Aorta (tissue), 5 donors: ENCODE results near the gene PRICKLE4. TPM values are rescaled to one million over a fixed set of nuclear protein-coding genes. Genes with fewer than 3 reads are reported as not detected.

Experiments used
- ATAC-seq: fragments of 200-7000 bp; cut with Tn5 transposase; one replicate; pipeline ENCODE4 v1.9.1; 2022; ENCODE audit warnings: moderate library complexity; ENCODE audit not compliant: low FRiP score
- DNase-seq, 2 donors: peaks; one replicate each; pipeline ENCODE4 v3.0.0-alpha.2; 2020
- H3K27ac ChIP-seq, 2 donors: one replicate each; pipeline ENCODE4 v1.5.1; 2013; ENCODE audit warnings: low read length in 2 of 2, mild to moderate bottlenecking in 2 of 2, moderate library complexity in 2 of 2, control low read depth in 1 of 2, inconsistent platforms in 1 of 2, low read depth in 1 of 2
- H3K27me3 ChIP-seq, 2 donors: one replicate each; pipeline ENCODE4 v1.6.1; 2013; ENCODE audit warnings: control low read depth in 1 of 2, low read length in 1 of 2, mild to moderate bottlenecking in 1 of 2, moderate library complexity in 1 of 2; ENCODE audit not compliant: insufficient read depth in 2 of 2, control insufficient read depth in 1 of 2
- H3K36me3 ChIP-seq, 2 donors: one replicate each; pipeline ENCODE4 v1.6.1; 2013; ENCODE audit warnings: control low read depth in 1 of 2, low read length in 1 of 2, mild to moderate bottlenecking in 1 of 2; ENCODE audit not compliant: insufficient read depth in 2 of 2, control insufficient read depth in 1 of 2
- H3K4me1 ChIP-seq, 2 donors: one replicate each; pipeline ENCODE4 v1.6.1; 2013; ENCODE audit warnings: low read length in 2 of 2, control low read depth in 1 of 2, mild to moderate bottlenecking in 1 of 2, moderate library complexity in 1 of 2; ENCODE audit not compliant: insufficient read depth in 2 of 2, control insufficient read depth in 1 of 2
- H3K4me3 ChIP-seq, 2 donors: one replicate each; pipeline ENCODE4 v1.5.1; 2013; ENCODE audit warnings: low read length in 2 of 2, control low read depth in 1 of 2, mild to moderate bottlenecking in 1 of 2
- H3K9me3 ChIP-seq: one replicate; pipeline ENCODE4 v1.6.1; 2013; ENCODE audit warnings: mild to moderate bottlenecking, low read length; ENCODE audit not compliant: control insufficient read depth
- WGBS, 2 donors: extraction: QIAGEN DNeasy Blood & Tissue Kit; methylation state at CpG; one replicate each; pipeline ENCODE4 v1.1.7; 2013; 5-methylcytosine and 5-hydroxymethylcytosine counted together
- intact Hi-C, 2 donors: fragments of 100-400 bp; cut with DNase I; formaldehyde crosslinking; loops; one replicate each; pipeline versions ENCODE4 v1.14.2 to v1.15.0; 2022
- polyA plus RNA-seq, 2 donors: library from polyadenylated mRNA; stranded (reverse); fragments of 200-250 nt; gene quantifications; one replicate each; pipeline ENCODE4 v1.2.3, GENCODE V29; 2013
- total RNA-seq, 2 donors: library from RNA; stranded (reverse); fragmentation: NEBNext Ultra II Directional; extraction: Animal tissue kit (Norgen Biotek cat#: 25700); gene quantifications; one replicate each; pipeline ENCODE4 v1.2.1, GENCODE V29; 2021
- donor health status: healthy with polysubstance abuse.
- donor health status: Bipolar disorder and iron deficiency.
- donor health status: DM: no; HTN: no; CAD: no.
- donor health status: DM: no; HTN: no; CAD: no.
- donor health status: DM: yes; HTN: yes; CAD: no.

Gene PRICKLE4
- total and polyA plus RNA-seq, 4 donors = 0.61 to 8.8 (median 2.5) TPM

DNA sequence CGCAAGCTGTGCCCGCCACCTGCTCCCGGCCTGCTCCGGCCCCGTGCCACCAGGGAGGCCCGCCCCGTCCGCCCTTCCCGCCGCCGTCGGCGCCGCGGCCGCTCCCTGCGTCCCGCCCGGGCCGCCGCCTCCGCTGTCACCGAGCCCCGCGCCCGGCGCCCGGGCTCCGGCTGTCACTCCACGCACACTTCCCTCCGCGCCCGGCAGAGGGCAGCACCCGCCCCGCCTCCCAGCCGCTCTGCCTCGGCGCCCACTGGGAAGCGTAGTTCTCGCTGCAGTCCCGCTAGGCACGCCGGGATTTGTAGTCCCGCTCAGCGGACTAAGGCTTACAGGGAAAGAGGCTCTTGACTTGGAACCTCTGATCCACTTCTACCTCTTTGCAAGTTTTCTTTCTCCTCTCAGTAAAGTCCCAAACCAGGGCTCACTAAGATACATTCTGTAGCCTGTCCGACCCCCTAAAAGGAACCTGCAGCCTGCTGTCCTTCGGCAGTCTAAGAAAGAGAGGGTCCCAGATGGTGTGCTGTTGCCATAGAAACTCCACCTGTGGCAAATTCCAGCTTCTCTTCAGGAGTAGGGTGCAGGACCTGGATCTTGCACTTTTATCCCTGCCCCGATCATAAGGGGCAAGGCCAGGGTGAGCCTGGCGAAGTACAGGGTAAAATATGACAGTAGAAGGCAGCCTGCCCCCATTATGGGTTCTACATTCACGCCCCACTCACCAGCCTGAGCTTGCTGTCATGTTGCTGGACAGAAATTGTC, 45.0 kb upstream of the PRICKLE4 start, which contains the start of gene TFEB:
TSS of gene TFEB (minus strand) at position 182 of the 759 bp plus-strand sequence. CDS start 44,395 bp downstream, outside the sequence.
- ATAC-seq (peak; percentile 92), DNase-seq (peak; percentile 97 to 99)
- WGBS, 2 donors = 7 to 8% methylated on average over 50 of the region's 50 CpGs
- no peaks in the 10 kb centered on the region for H3K36me3 ChIP-seq
- peak within 1 kb of the TSS; percentile 54 to 87 for H3K4me3 ChIP-seq
- no peaks in the 10 kb centered on the region for H3K4me1 ChIP-seq
- intact Hi-C loops = loop anchor here in 1 of 2 donors (1.0 to 2.0 kb wide), 2 partner anchors 29 to 45 kb away; partner anchors contain the start of gene PRICKLE4
- no peaks in the 10 kb centered on the region for H3K9me3 ChIP-seq
- H3K27me3 ChIP-seq = no peaks in the 10 kb centered on the region
- peak within 1 kb of the TSS; percentile 46 to 87 for H3K27ac ChIP-seq

- H3K36me3 ChIP-seq = no peaks in the 10 kb centered on the region
- no peaks in the 10 kb centered on the region for H3K9me3 ChIP-seq
- intact Hi-C loops = no loop called here
- no peak overlapping the region for H3K27ac ChIP-seq
- no peaks in the 10 kb centered on the region for H3K27me3 ChIP-seq
- WGBS, 2 donors = 65 to 71% methylated on average over 6 of the region's 6 CpGs
- no peak overlapping the region for H3K4me3 ChIP-seq
- DNase-seq (peak in 1 of 2 donors; percentile 44), ATAC-seq (no peak)
- H3K4me1 ChIP-seq = no peaks in the 10 kb centered on the region
Measured at GRCh38 chr6:41736186-41736733, 44.3 kb upstream of the PRICKLE4 start.

- Histone ChIP-seq H3K4me3 (no peak overlapping the region), H3K4me1 (no peaks in the 10 kb centered on the region), H3K27me3 (no peaks in the 10 kb centered on the region), H3K9me3 (no peaks in the 10 kb centered on the region), H3K36me3 (no peaks in the 10 kb centered on the region), H3K27ac (no peak overlapping the region)
- intact Hi-C loops = no loop called here
- DNase-seq = peak in 1 of 2 donors; percentile 42
- 88 to 90% methylated on average over 13 of the region's 13 CpGs for WGBS, 2 donors
- no peak for ATAC-seq
Measured at GRCh38 chr6:41736800-41737555, 43.6 kb upstream of the PRICKLE4 start.

GRCh38 chr6:41737591-41738130, 42.9 kb upstream of the PRICKLE4 start:
- intact Hi-C loops = no loop called here
- Histone ChIP-seq H3K27me3 (no peaks in the 10 kb centered on the region), H3K36me3 (no peaks in the 10 kb centered on the region), H3K9me3 (no peaks in the 10 kb centered on the region), H3K4me1 (no peaks in the 10 kb centered on the region), H3K4me3 (no peak overlapping the region), H3K27ac (no peak overlapping the region)
- 90 to 92% methylated on average over 6 of the region's 6 CpGs for WGBS, 2 donors
- ATAC-seq (no peak), DNase-seq (peak in 1 of 2 donors; percentile 22)

GRCh38 chr6:41739041-41739440, 41.5 kb upstream of the PRICKLE4 start:
- Histone ChIP-seq H3K4me1 (no peaks in the 10 kb centered on the region), H3K27me3 (no peaks in the 10 kb centered on the region), H3K36me3 (no peaks in the 10 kb centered on the region), H3K9me3 (no peaks in the 10 kb centered on the region), H3K27ac (no peak overlapping the region), H3K4me3 (no peak overlapping the region)
- ATAC-seq (no peak), DNase-seq (peak in 1 of 2 donors; percentile 3)
- WGBS, 2 donors = 57 to 62% methylated on average over 4 of the region's 4 CpGs
- intact Hi-C loops = no loop called here

DNA sequence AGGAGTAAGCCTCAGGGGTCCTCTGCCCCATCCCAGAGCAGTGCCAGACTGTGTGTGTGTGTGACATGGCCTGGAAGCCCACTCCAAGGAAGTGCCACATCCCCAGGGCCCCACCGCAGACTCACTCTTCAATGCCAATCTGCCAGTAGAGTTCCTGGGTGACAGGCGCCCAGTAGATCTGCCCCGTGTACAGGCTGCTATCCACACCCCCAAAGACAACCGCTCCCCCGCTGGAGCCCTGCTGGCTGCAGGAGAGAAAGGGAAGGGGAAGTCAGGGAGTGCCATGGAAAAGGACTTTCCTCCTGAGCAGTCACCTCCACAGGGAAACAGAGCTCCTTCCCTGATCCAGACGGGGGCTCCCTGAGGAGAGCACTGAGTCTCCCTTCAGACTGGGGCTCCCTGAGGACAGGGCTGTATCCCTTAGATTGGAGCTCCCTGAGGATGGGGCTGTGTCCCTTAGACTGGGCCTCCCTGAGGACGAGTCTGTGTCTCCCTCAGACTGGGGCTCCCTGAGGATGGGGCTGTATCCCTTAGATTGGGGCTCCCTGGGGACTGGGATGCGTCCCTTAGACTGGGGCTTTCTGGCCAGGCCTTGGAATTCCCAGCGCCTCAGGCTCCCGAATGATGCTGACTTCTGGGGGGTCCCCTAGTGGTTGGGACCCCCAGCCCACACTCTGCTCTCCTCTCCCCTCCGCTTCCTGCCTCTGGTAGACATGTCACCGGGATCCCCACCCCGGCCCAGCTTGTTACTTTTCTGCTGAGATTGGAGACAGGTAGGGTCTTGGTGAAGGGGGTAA, 40.0 kb upstream of the PRICKLE4 start:
- 90% methylated on average over 13 of the region's 13 CpGs for WGBS, 2 donors

DNA sequence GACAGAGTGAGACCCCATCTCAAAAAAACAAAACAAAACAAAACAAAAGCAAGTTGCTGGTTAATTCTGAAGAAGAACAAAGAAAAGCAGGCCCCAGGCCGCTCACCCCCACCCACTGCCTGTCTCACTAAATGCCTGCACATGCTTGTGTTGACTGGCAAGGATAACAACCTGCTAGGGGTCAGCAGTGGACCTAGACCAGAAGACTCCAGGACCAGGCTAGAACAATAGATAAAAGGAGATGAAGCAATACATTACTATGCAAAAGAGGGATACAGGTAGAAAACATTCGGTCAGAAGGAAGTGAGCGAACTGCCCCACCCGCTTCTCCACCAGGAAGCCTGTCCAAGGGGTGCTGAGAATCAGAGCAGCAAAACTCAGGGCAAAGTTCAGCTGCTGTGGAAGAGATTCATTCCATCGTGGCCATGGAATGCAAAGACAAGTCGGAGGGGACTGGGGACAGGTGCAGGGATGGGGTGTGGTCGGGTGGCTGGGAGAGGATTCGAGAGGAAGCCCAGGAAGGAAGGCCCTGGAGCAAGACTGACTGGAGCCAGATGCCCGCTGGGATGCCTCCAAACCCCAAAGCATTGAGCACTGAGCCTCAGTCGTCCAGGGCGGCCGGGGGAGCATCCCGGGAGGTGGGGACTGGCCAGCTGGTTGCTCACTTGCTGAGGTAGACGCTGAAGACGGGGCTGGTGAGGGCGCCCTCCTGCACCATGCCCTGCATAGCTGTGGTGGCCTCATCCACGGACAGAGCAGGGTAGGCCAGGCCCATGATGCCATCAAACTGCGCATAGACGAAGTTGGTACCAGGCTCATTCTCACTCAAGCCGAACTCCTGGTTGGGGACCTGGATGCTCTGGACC, 38.7 kb upstream of the PRICKLE4 start:
- no peak for ATAC-seq
- intact Hi-C loops = no loop called here

More for the DNA sequence above, 40.0 kb upstream of the PRICKLE4 start:
- H3K4me1 ChIP-seq = no peaks in the 10 kb centered on the region
- intact Hi-C loops = no loop called here
- H3K27me3 ChIP-seq = no peaks in the 10 kb centered on the region
- H3K9me3 ChIP-seq = no peaks in the 10 kb centered on the region
- no peak overlapping the region for H3K4me3 ChIP-seq
- no peak for ATAC-seq
- H3K36me3 ChIP-seq = no peaks in the 10 kb centered on the region
- H3K27ac ChIP-seq = no peak overlapping the region
- peak in 1 of 2 donors; percentile 32 for DNase-seq

More for the DNA sequence above, 38.7 kb upstream of the PRICKLE4 start:
- H3K4me3 ChIP-seq = no peak overlapping the region
- WGBS, 2 donors = 89 to 92% methylated on average over 20 of the region's 20 CpGs
- no peaks in the 10 kb centered on the region for H3K27me3 ChIP-seq
- peak in 1 of 2 donors; percentile 32 for DNase-seq
- H3K27ac ChIP-seq = no peak overlapping the region
- H3K9me3 ChIP-seq = no peaks in the 10 kb centered on the region
- no peaks in the 10 kb centered on the region for H3K36me3 ChIP-seq
- no peaks in the 10 kb centered on the region for H3K4me1 ChIP-seq
